ENCODE measurements around the gene AUTS2.

AUTS2 gene

DNA sequence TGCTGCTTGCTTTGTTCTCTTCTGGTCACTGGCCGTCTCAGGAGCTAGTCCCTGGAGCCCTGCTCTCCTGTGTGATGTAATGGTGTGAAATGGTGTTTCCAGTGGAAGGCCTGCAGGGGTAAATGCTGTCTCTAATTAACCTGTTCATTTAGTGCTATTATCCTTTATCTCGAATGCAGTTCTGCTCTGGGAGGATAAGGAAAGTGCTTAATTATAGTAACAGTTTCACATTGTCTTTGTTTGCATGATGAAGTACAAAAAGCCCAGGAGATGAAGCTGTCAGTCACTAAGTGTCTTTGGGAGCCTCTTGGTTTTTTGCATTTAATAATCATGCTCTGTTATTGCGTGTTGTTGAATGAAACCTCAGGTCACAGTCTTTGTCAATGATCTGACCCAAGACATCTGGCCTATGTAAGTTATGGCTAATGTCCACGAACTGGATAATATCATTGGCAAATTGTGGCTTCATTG lies 778.3 kb downstream of the AUTS2 start:
- DNase-seq, result no peak

DNA sequence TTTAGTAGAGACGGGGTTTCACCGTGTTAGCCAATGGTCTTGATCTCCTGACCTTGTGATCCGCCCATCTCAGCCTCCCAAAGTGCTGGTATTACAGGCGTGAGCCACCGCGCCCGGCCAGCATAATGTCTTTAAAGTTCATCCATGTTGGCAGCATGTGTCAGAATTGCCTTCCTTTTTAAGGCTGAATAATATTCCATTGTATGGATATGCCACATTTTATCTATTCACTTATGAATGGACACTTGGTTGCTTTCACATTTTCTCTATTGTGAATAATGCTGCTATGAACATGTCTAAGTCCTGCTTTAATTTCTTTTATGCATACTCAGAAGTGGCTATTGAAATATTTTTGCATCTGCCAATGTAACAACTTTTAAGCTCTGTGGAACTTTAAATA lies 779.7 kb downstream of the AUTS2 start:
- no peak for DNase-seq

DNA sequence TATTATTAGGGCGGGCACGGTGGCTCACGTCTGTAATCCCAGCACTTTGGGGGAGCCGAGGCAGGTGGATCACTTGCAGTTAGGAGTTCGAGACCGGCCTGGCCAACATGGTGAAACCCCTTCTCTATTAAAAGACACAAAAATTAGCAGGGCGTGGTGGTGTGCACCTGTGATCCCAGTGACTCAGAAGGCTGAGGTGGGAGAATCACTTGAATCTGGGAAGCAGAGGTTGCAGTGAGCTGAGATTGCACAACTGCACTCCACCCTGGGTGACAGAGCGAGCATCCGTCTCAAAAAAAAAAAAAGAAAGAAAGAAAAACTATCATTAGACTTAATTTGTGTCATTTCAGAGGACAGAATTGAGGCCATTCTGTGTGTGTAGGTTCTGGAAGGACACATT lies 780.9 kb downstream of the AUTS2 start:
- no peak for DNase-seq

DNA sequence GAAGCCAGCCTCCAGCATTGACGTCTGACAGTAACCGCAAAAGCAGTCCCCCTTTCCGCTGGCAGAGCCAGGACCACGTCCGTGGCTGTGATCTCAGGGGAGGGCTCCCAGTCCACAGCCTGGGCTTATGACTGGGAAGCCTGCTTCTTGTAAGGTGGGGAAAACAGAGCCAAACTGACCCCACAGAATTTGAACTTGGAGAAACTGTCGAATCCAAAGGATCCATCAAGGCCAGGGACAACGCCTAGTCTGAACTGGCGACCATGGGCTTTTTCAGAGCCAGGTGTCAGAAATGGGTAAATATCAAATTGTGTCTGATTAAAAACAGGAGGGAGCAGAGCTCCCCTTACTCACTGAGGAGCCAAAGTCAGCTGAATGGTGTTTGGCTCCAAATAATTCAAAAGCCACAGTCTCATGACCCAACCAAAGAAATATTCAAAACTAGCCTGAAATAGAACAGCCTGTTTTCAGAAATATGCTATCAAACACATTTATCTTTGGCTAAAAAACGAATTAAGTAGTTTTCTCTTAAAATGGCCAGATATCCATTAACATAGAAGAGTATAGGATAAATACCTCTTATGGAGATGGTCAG lies 782.2 kb downstream of the AUTS2 start:
- DNase-seq, result no peak

DNA sequence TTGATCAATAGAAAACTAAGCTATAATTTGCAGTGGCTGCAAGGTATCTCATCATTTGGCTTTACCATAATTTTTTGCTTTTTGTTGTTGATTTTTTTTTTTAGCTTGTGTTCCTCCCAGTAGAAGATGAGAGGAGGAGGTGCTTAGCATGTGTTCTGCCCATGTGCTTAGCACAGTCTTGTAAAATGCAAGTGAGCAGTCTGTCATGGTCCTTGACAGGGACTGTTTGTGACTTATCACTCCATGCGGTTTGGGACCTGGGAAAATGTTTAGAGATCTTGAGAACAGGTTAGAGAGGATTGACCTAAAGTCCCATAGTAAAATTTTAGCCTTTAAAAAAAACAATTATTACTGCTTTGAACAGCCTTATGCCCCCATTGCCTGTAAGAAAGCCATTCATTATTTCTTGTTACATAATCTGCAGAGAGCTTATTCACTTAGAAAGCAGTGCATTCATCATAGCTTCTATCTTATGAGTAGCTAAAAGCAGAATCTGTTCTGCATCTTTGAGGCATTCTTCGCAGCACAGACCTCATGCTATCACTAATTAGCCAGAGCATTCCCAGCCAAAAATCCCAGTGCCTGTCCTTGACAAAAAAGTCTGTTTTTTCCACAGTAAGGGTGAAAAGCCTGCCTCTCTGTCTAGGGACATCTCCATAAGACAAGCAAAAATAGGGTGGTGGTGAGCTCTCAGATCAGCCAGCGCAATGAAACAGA lies 784.9 kb downstream of the AUTS2 start:
- DNase-seq, result no peak

DNA sequence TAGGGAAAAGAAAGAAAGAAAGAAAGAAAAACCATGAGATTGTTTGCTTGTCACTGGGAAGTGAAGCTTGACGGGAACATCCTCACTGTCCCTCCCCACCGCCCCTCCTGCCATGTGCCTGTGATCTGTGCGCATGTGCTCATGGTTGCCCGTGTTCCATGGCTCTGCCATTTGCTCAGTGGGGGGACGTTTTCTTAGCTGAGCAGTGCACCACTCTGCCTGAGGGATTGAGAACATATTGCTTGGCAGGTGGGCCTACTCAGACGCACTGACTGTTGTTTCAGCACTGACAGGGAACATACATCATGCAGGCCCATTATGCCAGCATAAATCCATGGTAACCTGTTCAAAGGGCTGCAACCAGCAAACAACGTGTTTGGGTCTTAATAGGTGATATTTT lies 785.7 kb downstream of the AUTS2 start:
- DNase-seq, result no peak

DNA sequence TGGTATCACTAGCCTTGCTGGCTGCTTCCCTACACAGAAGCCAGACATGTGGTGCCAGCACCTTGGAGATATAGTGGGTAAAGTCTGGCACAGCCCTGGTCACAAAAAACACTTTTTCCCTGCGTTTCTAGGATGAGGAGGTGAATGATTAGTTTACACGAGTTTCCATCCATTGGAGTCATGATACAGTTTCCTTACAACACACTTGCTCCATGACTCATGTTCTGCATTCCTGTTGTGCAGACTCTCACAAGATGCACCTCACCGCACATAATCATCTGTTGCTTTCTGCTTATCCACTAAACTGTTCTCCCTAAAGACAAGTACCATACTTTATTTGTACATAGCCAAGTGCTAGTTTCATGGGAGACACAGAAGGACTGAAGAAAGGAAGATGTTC lies 786.6 kb downstream of the AUTS2 start:
- peak; percentile 55 for DNase-seq

DNA sequence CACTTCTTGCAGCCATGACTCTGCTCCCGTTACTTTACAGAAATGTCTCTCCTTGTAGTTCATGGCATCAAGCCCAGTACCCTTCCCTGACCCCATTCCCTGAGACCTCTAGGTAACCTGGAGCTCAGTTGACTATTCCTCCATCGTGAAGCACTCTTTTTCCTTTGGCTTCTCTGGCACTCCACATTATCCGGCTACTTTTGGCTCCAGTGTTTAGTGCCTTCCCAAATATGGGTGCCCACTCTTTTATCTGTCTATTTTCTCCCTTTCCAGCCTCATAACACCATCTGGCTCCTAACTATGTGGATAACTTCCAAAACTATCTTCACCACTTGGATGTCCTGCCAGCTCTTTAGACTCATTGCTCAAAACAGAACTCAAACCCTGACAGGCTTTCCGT lies 788.9 kb downstream of the AUTS2 start:
- DNase-seq, result no peak

DNA sequence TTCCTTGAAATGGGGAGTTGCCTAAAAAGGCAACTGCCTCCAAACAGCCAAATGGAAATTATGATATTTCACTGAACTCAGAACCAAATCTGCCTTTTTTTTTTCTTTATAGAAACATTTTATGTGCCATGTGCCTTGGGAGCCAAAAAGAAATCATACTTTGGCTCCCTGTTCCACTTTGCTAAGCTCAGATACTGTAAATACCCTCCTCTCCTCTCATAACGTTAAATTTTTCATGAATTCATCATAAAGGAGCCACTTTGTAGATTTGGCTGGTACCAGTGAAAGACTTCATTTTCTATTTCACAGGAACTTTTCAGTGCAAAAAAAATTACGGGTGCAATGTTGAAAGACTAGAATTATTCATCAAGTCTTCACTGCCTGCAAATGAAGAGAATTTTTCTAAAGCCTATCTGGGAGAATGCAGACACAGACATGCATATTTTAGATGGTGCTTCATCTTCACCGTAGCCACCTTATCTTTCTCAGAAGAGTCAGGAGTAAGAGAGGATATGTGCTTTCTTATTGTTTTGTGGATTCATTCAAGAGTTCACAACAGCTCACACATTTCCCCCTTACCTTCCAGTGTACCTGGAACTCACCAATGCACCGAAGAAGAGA lies 791.4 kb downstream of the AUTS2 start:
- no peak for DNase-seq

DNA sequence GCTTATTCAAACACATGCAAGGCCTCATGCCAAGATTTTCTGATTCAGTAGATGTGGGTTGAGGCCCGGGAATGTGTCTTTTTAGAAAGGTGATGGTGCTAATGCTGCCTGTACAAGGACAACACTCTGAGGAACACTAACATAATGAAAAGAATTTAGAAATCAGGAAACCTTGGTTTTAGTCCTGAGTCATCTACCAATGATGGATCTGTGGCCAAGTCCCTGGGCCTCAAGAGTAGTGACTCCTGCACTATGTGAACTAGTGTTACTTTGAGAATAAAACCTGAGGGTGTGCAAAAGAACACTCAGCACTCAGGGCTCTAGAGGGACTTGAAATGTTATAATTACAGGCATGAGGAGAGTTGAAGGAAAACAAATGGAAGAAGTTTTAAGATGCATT lies 792.0 kb downstream of the AUTS2 start:
- DNase-seq, result no peak

DNA sequence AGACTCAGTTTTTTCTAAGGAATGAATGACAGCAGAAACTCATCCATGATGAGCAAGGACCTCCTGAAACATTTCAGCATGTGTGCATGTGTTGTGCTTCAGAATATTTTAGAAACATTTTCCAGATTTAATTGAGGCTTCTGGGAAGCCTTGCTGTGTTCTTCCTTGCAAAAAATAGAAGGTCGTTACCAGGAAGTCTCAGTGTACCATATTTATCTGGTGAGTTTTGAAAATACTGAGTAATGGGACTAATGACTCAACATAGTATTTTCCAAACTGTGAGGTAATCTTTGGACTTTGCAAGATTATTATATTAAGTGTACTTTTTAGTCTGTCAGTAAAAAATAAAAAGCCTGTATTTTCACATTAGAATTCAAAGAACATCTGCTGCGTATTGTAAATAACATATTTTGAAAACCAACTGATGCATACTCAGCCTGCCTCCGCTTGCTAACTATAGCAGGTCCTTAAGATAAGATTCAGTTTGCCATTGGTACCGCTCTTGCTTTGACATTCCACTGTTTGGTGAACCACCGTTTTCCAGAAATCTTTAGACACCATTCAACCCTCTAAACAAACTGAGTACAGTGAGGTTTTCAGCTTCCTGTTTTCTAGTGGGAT lies 794.1 kb downstream of the AUTS2 start:
- DNase-seq, result no peak

DNA sequence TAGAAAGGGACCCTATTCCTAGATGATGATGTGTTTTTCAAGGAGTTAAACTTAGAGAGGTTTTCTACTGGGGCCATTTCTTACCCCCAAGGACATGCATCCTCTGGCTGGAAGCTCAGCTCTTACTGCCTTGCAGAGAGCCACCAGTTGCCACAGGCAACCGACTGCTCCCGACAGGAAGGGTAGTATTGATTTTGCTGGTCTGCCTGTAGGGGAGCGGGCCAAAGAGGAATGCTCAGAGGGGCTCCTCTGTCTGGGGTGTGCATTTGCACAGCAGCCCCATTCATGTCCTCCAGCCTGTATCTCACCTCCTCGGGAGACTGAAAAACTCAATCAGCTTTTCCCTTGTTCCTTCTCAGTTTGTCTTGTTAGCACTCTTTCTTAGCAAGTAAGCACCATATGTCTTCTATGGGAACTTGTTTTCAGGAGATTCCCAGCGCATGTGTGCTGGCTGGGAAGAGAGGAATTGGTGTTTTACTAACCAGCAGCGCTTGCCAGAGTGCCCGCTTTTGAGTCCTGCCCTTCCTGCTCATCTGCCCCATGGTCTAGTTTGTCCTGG lies 794.7 kb downstream of the AUTS2 start:
- no peak for DNase-seq

DNA sequence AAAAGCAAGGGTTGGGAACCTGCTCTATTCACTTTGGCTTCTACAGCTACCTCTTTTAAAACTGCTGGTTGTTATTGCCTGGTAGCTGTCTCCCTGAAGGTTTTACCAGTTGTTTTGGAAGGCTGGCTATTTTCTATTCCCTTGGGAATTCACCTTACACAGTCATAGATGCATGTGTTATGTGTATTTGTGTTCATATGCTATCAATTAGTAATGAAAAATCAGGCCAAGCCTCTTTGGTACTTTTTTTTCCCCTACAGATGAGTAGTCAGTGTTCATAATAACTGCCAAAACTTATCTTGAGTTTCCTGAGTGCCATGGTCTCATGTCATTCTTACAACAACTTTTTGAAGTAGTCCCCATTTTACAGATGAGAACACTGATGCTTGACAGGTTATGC lies 795.7 kb downstream of the AUTS2 start:
- DNase-seq, result no peak

DNA sequence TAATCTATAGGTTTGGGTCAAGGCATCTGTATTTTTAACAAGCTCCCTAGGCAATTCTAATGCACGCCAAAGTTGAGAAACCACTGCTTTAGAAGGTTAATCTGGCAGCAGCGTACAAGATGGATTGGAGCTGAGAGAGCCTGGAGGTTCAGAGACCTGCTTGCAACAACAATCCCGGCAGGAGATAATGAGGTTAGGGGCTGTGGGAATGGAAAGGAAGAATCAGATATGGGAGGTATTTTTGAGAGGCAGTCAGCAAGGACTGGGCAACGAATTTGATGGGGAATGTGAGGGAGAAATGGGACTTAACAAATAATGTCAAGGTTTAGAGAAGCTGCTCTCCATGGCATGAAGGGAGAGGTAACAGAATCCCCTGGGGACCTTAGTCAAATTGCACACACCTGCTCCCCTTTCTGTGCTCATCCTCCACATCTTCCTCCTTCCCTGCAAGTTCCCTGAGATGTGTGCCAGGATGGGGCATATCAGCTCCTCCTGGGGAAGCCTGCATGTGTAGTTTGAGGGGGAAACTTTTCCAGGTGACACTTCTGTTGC lies 802.6 kb downstream of the AUTS2 start:
- no peak for DNase-seq

DNA sequence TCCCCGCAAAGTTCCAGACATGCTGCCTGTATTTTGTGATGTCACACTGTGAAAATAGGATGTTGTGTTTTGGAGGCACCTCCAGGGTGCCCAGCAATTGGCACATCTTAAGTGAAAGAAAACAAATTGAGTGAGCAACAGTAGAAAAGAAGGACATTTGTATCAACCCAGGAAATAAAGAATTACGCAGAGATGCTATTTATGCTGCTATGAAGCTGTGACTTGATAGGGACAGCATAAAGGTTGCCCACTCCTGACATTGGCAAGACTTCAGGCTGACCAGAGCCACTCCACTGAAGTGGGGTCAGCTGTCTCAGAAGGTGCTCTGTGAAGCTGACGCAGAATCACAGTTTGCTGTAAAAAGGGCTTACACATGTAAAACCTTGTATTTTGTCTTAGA lies 803.8 kb downstream of the AUTS2 start:
- DNase-seq, result no peak

DNA sequence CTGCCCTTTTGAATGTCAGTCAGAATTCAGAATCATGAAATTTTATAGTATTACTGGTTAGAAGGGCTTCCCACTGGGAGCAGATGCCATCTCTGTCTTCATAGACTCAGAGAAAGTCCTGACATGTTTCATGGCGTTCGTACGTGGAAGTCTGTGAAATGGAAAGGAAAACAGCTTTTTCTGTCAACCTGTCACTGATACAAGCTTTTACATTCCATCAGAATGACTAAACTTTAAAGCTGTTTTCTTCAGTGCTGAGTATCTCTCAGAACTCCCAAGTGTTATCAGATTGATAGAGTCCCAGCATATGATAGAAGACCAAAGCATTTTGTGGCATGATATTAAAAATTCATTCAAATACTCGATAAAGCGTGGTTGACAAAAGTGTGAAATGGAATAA lies 807.0 kb downstream of the AUTS2 start:
- DNase-seq, result no peak

DNA sequence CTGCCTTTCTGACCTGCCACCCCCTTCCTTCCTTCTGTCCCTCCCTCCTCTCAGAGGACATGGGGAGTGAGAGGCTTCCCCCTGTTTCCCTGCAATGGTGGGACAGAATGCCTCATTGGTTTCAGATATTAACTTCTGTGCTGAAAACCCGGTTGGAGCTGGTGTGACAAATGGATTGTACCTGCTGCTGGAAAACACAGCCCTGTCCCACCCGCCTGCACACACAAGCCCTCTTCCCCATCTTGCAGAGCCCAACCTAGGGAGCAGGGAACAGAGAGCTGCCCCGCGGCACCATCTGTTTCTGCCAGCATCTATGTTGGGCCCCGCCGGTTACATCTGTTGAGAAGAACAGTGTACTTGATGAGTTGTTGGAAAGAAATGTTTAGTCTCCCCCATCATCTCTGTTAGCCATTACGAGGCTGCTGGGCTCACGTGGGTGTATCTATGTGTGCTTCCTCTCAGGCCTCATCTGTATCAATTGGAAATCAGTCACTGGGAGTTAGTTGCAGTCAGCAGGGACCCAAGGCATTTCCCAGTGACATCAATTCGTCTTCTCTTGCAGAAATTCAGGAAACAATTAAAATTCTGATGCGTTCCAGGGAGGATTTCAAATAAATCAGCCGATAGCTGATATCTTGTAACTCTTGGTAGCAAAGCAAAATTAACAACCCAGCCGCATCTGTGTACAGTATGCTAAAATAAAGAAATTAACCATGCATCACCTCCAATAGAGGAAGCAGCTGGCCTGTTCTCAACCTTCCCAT lies 808.1 kb downstream of the AUTS2 start:
- DNase-seq, result no peak

DNA sequence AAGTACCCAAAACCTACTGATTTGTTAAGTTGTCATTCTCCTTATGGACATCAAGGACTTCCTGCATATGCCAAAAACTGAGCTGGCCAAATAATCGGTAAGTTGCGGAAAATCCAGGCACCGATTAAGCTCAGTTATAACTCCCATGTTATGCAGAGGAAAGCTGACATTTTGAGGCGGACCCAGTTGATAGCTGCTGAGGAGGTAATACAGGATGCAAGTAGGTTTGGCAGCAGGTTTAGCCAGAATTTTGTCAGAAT lies 808.6 kb downstream of the AUTS2 start:
- DNase-seq, result no peak

DNA sequence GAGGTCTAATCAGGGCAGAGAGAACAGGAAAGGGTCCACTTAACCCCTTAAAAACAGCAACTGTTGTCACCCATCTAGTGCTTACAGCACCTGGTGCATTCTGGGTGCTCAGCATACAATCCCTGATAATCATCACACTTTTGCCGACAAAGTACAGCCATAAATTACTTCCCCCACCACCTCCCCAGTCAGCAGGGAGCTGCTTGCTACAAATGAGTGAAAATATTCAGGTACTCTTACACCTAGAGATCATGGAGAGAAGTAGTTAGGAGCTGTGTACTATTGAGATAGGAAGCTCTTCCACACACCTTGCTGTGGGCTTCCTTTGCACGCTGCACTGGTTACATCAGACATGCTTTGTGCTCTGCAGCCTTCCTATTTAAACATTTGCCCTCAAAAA lies 810.2 kb downstream of the AUTS2 start:
- DNase-seq, result no peak

DNA sequence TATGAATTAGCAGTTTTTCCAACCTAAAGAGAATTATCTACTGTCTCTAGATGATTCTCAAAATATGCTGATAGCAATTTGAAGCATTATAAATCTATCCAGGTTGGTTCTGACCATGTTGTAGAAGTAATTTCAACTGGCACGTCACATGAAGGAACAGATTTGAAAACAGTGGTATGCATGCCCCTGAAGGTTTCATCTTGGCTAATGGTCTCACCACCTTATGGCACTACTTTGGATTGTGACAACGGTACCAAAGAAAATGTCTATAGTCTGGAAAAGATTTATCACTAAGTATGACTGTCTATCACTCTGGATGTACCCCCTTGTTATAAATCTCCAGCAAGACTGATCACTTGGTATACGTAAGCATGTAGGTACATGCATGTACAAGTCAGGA lies 810.6 kb downstream of the AUTS2 start:
- no peak for DNase-seq

DNA sequence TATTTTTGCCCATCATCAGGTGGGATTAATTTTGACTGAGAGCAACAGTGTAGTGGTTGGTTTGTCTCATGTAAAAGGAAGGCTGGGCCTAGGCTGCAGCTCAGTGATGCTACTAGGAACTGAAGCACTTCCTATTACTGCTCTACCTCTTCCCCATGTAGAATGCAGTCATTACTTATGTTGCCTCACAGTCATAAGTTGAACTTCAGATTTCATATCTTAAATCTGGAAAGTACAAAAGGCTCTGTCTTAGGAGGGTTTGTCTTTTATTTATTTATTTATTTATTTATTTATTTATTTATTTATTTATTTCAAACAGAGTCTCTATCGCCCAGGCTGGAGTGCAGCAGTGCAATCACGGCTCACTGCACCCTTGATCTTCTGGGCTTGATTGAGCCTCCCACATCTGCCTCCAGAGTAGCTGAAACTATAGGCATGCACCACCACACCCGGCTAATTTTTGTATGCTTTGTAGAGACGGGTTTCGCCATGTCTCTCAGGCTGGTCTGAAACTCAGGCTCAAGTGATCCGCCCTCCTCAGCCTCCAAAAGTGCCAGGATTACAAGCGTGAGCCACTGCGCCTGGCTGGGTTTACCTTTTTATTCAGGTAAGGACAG lies 812.0 kb downstream of the AUTS2 start:
- DNase-seq, result no peak

DNA sequence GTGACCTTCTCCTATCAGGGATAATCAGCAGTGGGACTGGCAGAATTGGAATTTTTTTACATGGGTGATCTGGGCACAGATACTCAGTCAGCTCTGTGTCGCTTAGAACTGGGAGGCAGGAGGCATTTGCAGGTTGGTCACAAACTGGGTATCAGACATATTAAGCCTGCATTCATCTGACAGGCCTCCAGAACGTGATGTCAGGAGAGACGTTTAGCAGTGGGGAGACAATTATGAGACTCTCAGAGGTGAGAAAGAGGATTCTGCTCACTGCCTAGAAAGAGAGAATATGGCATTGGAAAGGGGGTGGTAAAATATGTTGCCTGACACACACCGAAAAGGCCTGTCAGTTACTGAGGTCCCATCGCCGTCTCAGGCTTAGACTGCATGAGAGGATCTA lies 816.1 kb downstream of the AUTS2 start:
- no peak for DNase-seq

All from amniotic stem cell (primary cell).